ENCODE results near the gene RPF1.
"Not testable (repeated sequence)": the region's sequence is repeated elsewhere in the genome, so short reads cannot be mapped to it uniquely, and the experiment has no call there.

Gene RPF1, protein sequence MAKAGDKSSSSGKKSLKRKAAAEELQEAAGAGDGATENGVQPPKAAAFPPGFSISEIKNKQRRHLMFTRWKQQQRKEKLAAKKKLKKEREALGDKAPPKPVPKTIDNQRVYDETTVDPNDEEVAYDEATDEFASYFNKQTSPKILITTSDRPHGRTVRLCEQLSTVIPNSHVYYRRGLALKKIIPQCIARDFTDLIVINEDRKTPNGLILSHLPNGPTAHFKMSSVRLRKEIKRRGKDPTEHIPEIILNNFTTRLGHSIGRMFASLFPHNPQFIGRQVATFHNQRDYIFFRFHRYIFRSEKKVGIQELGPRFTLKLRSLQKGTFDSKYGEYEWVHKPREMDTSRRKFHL
- 45.4 to 134 (median 83.4) reads per million in 9 experiments for total RNA-seq

GRCh38 chr1:84478876-84479868 lies at the start of gene RPF1:
Gene RPF1, plus strand, starts transcription at chr1:84479266. Its CDS starts 16 bp downstream, at chr1:84479282.
- ATAC-seq (replicated peaks) (peak; percentile 96), DNase-seq (peak; percentile 73 to 76 (median 76))
- Mint-ChIP-seq H3K27me3 (peaks cover 32 to 37% of the 10 kb centered on the region in 2 donors), H3K36me3 (ENCODE audit: insufficient read depth) (peaks cover 27% of the 10 kb centered on the region), H3K27ac (peak within 1 kb of the TSS; percentile 99), H3K4me1 (ENCODE audit: low read depth in 2 of 2) (peaks cover 21 to 40% of the 10 kb centered on the region in 2 donors), H3K9me3 (peaks cover 4 to 14% of the 10 kb centered on the region in 2 donors), H3K4me3 (peak within 1 kb of the TSS; percentile 99)

- Mint-ChIP-seq H3K36me3 (ENCODE audit: insufficient read depth) (peaks cover 6% of the 10 kb centered on the region), H3K4me3 (no peak overlapping the region)
Observed at GRCh38 chr1:84430546-84430945, 48.5 kb upstream of the RPF1 start.

DNA sequence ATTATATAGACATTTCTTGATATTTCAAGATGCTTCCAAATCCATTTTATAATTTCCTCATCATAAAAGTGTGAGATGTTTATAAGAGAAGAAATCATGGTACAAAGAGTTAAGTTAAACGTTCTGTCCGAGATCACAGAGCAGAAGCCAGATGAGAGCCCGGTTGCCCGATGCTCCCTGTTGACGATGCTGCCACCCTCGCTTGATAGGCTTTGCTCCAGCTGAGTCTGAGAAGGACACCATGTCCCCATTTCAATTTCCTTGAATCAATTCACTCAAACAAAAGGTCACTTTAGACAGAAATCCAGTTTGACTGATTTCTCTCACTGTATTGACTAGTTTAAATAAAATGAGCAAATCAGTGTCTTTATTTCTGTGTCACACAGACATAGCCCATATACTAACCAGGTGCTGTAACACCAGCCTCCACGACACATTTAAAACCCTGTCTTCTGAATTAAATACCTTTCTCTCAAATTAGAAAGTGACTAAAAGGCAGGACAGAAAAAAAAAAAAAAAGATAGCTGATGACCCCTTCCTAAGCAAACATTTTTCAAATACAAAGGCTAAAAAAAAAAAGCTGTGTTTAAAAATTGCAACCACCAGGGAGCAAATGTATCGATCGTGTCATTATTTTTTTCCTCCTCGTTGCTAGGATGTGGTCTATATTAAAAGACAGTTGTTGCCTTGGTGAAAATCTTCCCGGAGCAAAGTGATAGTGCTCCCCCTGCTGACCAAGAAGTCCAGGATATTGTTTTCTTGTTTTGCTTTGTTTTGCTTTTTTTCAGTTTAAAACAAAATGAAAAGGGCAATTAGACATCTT lies 45.6 kb upstream of the RPF1 start:
- H3K9me3 Mint-ChIP-seq, result no peaks in the 10 kb centered on the region
- H3K4me1 Mint-ChIP-seq (ENCODE audit: low read depth in 2 of 2), result no peaks in the 10 kb centered on the region
- no peaks in the 10 kb centered on the region for H3K27me3 Mint-ChIP-seq
- DNase-seq, result peak; percentile 51 to 57 (median 56)
- peak overlapping the region in 1 of 2 donors; percentile 61 for H3K4me3 Mint-ChIP-seq
- peak; percentile 90 for ATAC-seq (replicated peaks)
- peaks cover 6% of the 10 kb centered on the region for H3K36me3 Mint-ChIP-seq (ENCODE audit: insufficient read depth)
- peak overlapping the region in 1 of 2 donors; percentile 84 for H3K27ac Mint-ChIP-seq

More at GRCh38 chr1:84430546-84430945, 48.5 kb upstream of the RPF1 start:
- Mint-ChIP-seq H3K9me3 (no peaks in the 10 kb centered on the region), H3K4me1 (ENCODE audit: low read depth in 2 of 2) (no peaks in the 10 kb centered on the region), H3K27ac (no peak overlapping the region), H3K27me3 (no peaks in the 10 kb centered on the region)
- DNase-seq (no peak), ATAC-seq (replicated peaks) (no peak)

DNA sequence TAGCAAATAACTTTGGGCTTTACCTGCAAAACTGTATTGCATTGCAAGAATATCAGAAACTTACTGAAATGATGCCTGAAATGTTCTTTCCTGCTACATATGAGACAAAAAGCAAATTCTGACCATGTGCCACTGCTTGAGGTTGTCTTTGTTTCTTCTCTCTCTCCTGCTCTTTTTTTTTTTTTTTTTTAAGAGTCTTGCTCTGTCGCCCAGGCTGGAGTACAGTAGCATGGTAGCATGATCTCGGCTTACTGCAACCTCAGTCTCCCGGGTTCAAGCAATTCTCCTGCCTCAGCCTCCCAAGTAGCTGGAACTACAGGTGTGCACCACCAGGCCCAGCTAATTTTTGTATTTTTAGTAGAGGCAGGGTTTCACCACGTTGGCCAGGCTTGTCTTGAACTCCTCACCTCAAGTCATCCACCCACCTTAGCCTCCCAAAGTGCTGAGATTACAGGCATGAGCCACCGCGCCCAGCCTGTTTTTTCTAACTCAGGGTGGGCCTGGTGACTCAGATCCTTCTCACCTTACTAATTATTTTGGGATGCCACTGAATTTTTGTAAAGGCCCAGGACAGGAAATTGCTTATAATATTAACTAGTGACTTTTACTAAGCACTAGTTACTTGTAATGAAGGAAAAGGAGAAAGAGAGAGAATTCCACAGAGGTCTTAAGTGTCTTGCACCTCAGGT lies 44.8 kb upstream of the RPF1 start:
- Mint-ChIP-seq H3K4me3 (peak overlapping the region in 1 of 2 donors; percentile 61), H3K4me1 (ENCODE audit: low read depth in 2 of 2) (no peaks in the 10 kb centered on the region), H3K9me3 (no peaks in the 10 kb centered on the region), H3K27ac (peak overlapping the region in 1 of 2 donors; percentile 84), H3K36me3 (ENCODE audit: insufficient read depth) (peaks cover 6% of the 10 kb centered on the region), H3K27me3 (no peaks in the 10 kb centered on the region)
- no peak for DNase-seq
- ATAC-seq (replicated peaks), result peak; percentile 13

GRCh38 chr1:84434801-84435549 lies 44.1 kb upstream of the RPF1 start:
- Mint-ChIP-seq H3K4me3 (no peak overlapping the region), H3K27me3 (peaks cover 0 to 3% of the 10 kb centered on the region in 2 donors), H3K9me3 (no peaks in the 10 kb centered on the region), H3K36me3 (ENCODE audit: insufficient read depth) (peaks cover 6% of the 10 kb centered on the region), H3K27ac (no peak overlapping the region), H3K4me1 (ENCODE audit: low read depth in 2 of 2) (no peaks in the 10 kb centered on the region)
- ATAC-seq (replicated peaks) (peak; percentile 33), DNase-seq (no peak)

DNA sequence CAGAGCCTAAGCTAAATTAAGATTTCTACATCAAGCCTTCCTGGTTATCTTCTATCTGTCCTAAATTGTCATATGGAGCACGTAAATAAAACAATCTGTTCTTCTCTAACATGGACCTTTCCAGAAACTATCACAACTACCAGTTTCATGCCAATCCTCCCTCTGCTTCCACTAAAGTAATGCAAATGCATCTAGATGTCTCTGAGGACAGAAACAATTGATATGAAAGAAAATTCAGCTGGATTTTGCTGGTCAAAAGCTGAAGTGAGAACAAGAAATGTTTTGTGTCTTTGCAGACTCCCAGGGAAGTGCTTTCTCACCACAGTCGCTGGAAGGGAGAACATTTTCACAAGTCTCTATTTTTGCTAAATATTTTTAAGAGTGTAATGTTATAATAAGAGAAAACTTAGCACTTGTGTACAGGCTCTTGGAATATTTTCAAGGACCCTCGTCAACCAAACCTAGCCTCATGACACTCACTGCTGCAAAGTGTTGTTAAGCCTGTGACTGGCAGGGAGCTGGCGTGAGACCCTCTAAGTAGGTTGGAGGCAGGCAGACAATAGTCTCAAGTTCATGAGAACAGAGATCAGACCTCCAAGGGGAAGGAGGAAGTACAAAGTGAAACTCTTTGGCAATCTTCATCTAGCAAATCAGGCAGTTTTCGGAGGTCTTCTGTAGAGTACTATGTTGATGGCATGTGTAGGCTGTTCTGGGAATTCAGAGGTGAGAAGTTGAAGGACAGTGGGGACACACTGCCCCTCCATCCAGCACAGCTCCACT lies 42.0 kb upstream of the RPF1 start:
- DNase-seq, result no peak
- Mint-ChIP-seq H3K4me3 (no peak overlapping the region), H3K9me3 (no peaks in the 10 kb centered on the region), H3K27ac (no peak overlapping the region), H3K36me3 (ENCODE audit: insufficient read depth) (peaks cover 8% of the 10 kb centered on the region), H3K27me3 (peaks cover 0 to 4% of the 10 kb centered on the region in 2 donors), H3K4me1 (ENCODE audit: low read depth in 2 of 2) (no peaks in the 10 kb centered on the region)
- no peak for ATAC-seq (replicated peaks)

DNA sequence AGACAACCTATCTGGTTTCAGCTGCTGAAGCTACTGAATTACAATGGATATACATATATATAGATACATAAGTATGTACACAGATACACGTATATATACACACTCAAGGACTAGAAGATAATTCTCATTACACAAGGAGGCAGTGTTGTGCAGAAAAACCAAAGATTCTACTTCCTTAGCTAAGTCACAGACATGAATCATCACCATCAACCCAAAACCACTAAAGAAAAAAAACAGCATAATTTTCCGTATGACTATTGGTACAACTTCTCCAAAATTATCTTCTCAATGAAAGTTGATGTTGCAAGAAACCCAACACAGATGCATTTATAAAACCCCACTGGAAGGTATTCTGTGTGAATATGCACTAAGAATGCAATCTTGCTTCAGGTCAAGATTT lies 36.8 kb upstream of the RPF1 start:
- Mint-ChIP-seq H3K27ac (no peak overlapping the region), H3K27me3 (peaks cover 11 to 29% of the 10 kb centered on the region in 2 donors), H3K4me1 (ENCODE audit: low read depth in 2 of 2) (peaks cover 5 to 9% of the 10 kb centered on the region in 2 donors), H3K9me3 (no peaks in the 10 kb centered on the region), H3K4me3 (peak overlapping the region in 1 of 2 donors; percentile 8), H3K36me3 (ENCODE audit: insufficient read depth) (peaks cover 2% of the 10 kb centered on the region)
- peak; percentile 99 for ATAC-seq (replicated peaks)
- DNase-seq, result peak; percentile 28 to 40 (median 39)

- peak overlapping the region in 1 of 2 donors; percentile 8 for H3K4me3 Mint-ChIP-seq
- H3K4me1 Mint-ChIP-seq (ENCODE audit: low read depth in 2 of 2); H3K9me3 Mint-ChIP-seq; H3K36me3 Mint-ChIP-seq (ENCODE audit: insufficient read depth); H3K27ac Mint-ChIP-seq: not testable (repeated sequence)
- peaks cover 15 to 36% of the 10 kb centered on the region in 2 donors for H3K27me3 Mint-ChIP-seq
- peak in 1 of 3 experiments; percentile 8 for DNase-seq
- peak; percentile 61 for ATAC-seq (replicated peaks)
Observed at GRCh38 chr1:84442747-84443646, 36.1 kb upstream of the RPF1 start.

- not testable (repeated sequence) for H3K36me3 Mint-ChIP-seq (ENCODE audit: insufficient read depth); ATAC-seq (replicated peaks); H3K9me3 Mint-ChIP-seq; H3K4me1 Mint-ChIP-seq (ENCODE audit: low read depth in 2 of 2); DNase-seq; H3K4me3 Mint-ChIP-seq; H3K27ac Mint-ChIP-seq
- peaks cover 28 to 34% of the 10 kb centered on the region in 2 donors for H3K27me3 Mint-ChIP-seq
Observed at GRCh38 chr1:84448704-84449103, 30.4 kb upstream of the RPF1 start.

GRCh38 chr1:84450910-84451309 lies 28.2 kb upstream of the RPF1 start:
- Mint-ChIP-seq H3K4me3 (no peak overlapping the region), H3K27ac (no peak overlapping the region)
- no peak for ATAC-seq (replicated peaks)

More at GRCh38 chr1:84450910-84451309, 28.2 kb upstream of the RPF1 start:
- Mint-ChIP-seq H3K36me3 (ENCODE audit: insufficient read depth) (no peaks in the 10 kb centered on the region), H3K27me3 (peaks cover 15 to 30% of the 10 kb centered on the region in 2 donors), H3K9me3 (no peaks in the 10 kb centered on the region), H3K4me1 (ENCODE audit: low read depth in 2 of 2) (no peaks in the 10 kb centered on the region)
- DNase-seq, result no peak

Data from effector memory CD8-positive, alpha-beta T cell (primary cell).